ENCODE data around the gene CIAO1. TPM values are rescaled to one million over a fixed set of nuclear protein-coding genes. Genes with fewer than 3 reads are reported as not detected.
"Not testable (repeated sequence)": the region's sequence is repeated elsewhere in the genome, so short reads cannot be mapped to it uniquely, and the experiment has no call there.

Gene CIAO1
- total and polyA plus RNA-seq, 8 donors, result 29.3 to 161 (median 62.6) TPM

DNA sequence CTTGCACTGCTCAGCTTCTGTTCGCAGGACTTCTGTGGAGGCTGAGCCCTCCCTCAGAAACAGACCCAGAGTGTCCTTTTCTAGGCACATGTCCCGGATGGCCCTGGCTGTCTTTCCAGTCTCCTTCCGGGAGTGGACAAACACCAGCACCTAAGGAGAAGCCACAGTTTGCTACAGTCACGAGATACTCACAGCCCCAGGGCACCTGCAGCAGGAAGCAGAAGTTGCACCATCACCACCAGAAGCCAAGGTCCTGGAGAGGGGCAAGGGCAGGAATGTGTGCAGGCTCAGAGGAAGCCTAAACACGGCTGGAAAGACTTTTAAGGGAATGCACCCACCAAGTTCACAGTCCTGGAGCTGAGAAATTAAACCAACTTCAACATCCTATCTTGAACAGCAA, 25.7 kb downstream of the CIAO1 start:
- Histone ChIP-seq H3K4me1 (no peaks in the 10 kb centered on the region), H3K27me3 (no peaks in the 10 kb centered on the region), H3K9me3 (no peaks in the 10 kb centered on the region), H3K4me3 (no peak overlapping the region), H3K36me3 (peaks cover 95 to 100% (median 100%) of the 10 kb centered on the region in 4 donors), H3K27ac (no peak overlapping the region)
- WGBS, 5 donors, result 83 to 97% (median 90%) methylated on average over 5 of the region's 5 CpGs
- TF ChIP-seq POLR2AphosphoS5 (IDR thresholded peaks at IDR 0.05), result no peak
- no peak for TF ChIP-seq POLR2A (IDR thresholded peaks at IDR 0.05)
- TF ChIP-seq, protein P1, sequence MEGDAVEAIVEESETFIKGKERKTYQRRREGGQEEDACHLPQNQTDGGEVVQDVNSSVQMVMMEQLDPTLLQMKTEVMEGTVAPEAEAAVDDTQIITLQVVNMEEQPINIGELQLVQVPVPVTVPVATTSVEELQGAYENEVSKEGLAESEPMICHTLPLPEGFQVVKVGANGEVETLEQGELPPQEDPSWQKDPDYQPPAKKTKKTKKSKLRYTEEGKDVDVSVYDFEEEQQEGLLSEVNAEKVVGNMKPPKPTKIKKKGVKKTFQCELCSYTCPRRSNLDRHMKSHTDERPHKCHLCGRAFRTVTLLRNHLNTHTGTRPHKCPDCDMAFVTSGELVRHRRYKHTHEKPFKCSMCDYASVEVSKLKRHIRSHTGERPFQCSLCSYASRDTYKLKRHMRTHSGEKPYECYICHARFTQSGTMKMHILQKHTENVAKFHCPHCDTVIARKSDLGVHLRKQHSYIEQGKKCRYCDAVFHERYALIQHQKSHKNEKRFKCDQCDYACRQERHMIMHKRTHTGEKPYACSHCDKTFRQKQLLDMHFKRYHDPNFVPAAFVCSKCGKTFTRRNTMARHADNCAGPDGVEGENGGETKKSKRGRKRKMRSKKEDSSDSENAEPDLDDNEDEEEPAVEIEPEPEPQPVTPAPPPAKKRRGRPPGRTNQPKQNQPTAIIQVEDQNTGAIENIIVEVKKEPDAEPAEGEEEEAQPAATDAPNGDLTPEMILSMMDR (IDR thresholded peaks at IDR 0.05), result no peak
- TF ChIP-seq EP300 (IDR thresholded peaks at IDR 0.05), result no peak
- intact Hi-C loops (cut with DNase I; ENCODE audit: low total_unique reads), result no loop called here
- DNase-seq, result no peak

DNA sequence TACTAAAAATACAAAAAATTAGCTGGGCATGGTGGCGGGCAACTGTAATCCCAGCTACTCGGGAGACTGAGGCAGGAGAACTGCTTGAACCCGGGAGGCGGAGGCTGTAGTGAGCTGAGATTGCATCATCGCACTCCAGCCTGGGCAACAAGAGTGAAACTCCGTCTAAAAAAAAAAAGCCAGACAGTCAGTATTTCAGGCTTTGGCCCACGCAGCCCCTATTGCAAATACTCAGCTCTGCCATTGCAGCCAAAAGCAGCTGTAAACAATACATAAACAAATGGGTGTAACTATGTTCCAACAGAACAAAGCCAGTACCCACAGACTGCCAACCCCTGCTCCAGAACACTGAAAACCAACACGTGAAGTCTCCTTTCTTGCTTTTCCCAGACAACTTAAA, 28.2 kb downstream of the CIAO1 start:
- H3K4me1 ChIP-seq; H3K27ac ChIP-seq; H3K27me3 ChIP-seq; intact Hi-C loops (cut with DNase I; ENCODE audit: low total_unique reads); H3K9me3 ChIP-seq; H3K4me3 ChIP-seq; DNase-seq: not testable (repeated sequence)
- peaks cover 97 to 100% (median 100%) of the 10 kb centered on the region in 4 donors for H3K36me3 ChIP-seq
- 86 to 94% (median 90%) methylated on average over 8 of the region's 8 CpGs for WGBS, 5 donors

DNA sequence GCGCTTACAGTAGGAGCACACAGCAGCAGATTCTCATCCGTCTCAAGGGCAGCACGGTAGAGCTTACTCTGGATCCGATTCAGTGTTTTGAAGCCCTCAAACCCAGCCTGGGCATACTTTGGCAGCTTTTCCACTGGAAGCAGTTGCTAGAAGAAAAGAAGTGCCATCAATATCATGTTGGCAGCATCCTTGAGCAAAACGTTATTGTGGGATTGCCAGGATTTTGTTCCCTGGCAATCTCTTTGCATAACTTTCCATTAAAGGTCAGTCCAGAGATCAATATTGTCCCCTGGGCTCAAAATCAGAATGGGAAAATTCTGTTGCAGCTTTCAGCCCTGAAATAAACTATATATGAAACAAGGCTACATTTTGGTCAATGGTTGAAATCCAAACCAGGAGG, 30.9 kb downstream of the CIAO1 start:
- intact Hi-C loops (cut with DNase I; ENCODE audit: low total_unique reads), result no loop called here
- Histone ChIP-seq H3K27ac (no peak overlapping the region), H3K4me3 (no peak overlapping the region), H3K4me1 (peaks cover 0 to 12% (median 8%) of the 10 kb centered on the region in 4 donors), H3K36me3 (peaks cover 97 to 100% (median 100%) of the 10 kb centered on the region in 4 donors), H3K27me3 (no peaks in the 10 kb centered on the region), H3K9me3 (no peaks in the 10 kb centered on the region)
- WGBS, 5 donors, result 86 to 94% (median 90%) methylated on average over 5 of the region's 5 CpGs
- TF ChIP-seq EP300 (IDR thresholded peaks at IDR 0.05) (no peak), POLR2AphosphoS5 (IDR thresholded peaks at IDR 0.05) (no peak), POLR2A (IDR thresholded peaks at IDR 0.05) (no peak)
- TF ChIP-seq, protein P1 (IDR thresholded peaks at IDR 0.05), result no peak
- no peak for DNase-seq

DNA sequence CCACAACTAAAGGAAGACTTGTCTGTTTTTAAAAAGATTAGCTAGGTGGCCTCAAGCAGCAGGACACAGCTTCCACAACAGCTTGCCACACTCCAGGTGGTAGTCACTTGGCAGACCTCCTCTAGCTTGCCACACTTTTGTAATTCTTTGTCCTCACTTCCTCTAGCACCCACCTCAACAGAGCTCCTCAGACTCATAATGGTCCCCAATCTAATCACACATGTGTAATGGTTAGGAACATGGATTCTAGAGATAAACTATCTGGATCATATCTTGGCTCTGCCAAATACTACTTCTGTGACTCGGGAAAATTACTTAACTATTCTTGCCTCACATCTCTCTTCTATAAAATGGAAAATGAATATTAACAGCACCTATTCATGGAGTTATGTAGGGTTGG, 35.8 kb downstream of the CIAO1 start:
- Histone ChIP-seq H3K4me1 (peaks cover 18 to 49% (median 44%) of the 10 kb centered on the region in 4 donors), H3K4me3 (no peak overlapping the region), H3K27me3 (no peaks in the 10 kb centered on the region), H3K27ac (no peak overlapping the region), H3K36me3 (peaks cover 67 to 77% (median 74%) of the 10 kb centered on the region in 4 donors), H3K9me3 (no peaks in the 10 kb centered on the region)
- intact Hi-C loops (cut with DNase I; ENCODE audit: low total_unique reads), result no loop called here
- no peak for TF ChIP-seq EP300 (IDR thresholded peaks at IDR 0.05)
- TF ChIP-seq POLR2A (IDR thresholded peaks at IDR 0.05), result no peak
- TF ChIP-seq POLR2AphosphoS5 (IDR thresholded peaks at IDR 0.05), result no peak
- TF ChIP-seq, protein P1 (IDR thresholded peaks at IDR 0.05), result no peak
- no peak for DNase-seq
- 24 to 46% (median 40%) methylated on average over 1 of the region's 1 CpG for WGBS, 5 donors

DNA sequence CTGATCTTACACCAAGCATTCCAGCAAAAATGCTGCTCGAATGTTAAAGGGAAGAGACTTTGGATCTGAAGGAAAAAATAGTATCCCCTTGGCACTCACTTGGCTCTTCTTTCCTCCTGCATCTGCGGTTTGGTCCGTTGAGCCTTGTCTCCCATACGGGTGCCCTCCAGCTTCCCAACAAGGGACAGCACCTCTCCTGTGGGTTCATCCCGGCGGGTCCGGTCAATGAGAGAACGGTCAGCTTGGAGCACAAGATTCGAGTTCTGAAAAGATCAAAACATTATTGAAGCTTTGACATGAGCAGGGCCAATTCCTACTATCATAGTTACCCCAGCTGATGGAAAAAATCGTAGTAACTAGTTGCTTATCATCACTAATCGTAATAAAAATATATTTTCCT, 38.6 kb downstream of the CIAO1 start:
- Histone ChIP-seq H3K4me1 (peaks cover 18 to 49% (median 44%) of the 10 kb centered on the region in 4 donors), H3K4me3 (peak overlapping the region; percentile 73 to 95 (median 92)), H3K9me3 (no peaks in the 10 kb centered on the region), H3K27ac (peak overlapping the region in 4 of 5 donors; percentile 85 to 90 (median 89)), H3K36me3 (peaks cover 40 to 50% (median 46%) of the 10 kb centered on the region in 4 donors), H3K27me3 (no peaks in the 10 kb centered on the region)
- intact Hi-C loops (cut with DNase I; ENCODE audit: low total_unique reads), result no loop called here
- DNase-seq, result no peak
- WGBS, 5 donors, result 57 to 70% (median 58%) methylated on average over 11 of the region's 11 CpGs
- TF ChIP-seq POLR2AphosphoS5 (IDR thresholded peaks at IDR 0.05) (no peak), POLR2A (IDR thresholded peaks at IDR 0.05) (no peak), EP300 (IDR thresholded peaks at IDR 0.05) (no peak)
- TF ChIP-seq, protein P1 (IDR thresholded peaks at IDR 0.05), result no peak
